ENCODE data around the gene ABCA7. TPM values are rescaled to one million over a fixed set of nuclear protein-coding genes. Genes with fewer than 3 reads are reported as not detected.
"Not testable (repeated sequence)": the region's sequence is repeated elsewhere in the genome, so short reads cannot be mapped to it uniquely, and the experiment has no call there.

Gene ABCA7
- total RNA-seq, 1 donor from 2014 or later, result 4.8 TPM

DNA sequence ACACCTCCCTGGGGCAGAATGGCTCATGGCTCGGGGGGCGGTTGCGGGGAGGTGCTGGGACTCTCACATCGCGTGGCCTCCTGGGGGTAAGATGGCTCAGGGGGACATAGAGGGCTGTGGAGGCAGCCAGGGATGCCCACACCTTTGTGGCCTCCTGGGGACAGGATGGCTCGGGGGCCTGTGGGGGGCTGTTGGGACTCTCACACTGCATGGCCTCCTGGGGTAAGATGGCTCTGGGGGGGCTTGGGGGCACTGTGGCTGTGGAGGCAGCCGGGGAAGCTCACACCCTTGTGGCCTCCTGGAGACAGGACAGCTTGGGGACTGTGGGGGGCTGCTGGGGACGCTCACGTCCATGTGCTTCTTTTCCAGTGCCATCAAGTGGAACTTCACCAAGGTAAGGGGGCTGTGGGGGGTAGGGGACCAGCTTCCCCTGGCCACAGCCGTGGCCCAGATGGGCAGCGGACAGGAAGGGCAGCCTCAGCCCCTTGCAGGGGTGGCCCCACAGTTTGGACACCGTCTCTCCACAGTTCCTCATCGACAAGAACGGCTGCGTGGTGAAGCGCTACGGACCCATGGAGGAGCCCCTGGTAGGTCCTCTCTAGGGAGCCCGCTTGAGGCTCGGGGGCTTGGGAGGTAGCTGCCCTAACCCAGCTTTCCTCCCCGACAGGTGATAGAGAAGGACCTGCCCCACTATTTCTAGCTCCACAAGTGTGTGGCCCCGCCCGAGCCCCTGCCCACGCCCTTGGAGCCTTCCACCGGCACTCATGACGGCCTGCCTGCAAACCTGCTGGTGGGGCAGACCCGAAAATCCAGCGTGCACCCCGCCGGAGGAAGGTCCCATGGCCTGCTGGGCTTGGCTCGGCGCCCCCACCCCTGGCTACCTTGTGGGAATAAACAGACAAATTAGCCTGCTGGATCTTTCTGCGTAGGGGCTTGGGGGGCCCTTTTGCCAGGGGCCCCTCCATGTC is 66.2 kb downstream of the ABCA7 start:
- no peak for DNase-seq

DNA sequence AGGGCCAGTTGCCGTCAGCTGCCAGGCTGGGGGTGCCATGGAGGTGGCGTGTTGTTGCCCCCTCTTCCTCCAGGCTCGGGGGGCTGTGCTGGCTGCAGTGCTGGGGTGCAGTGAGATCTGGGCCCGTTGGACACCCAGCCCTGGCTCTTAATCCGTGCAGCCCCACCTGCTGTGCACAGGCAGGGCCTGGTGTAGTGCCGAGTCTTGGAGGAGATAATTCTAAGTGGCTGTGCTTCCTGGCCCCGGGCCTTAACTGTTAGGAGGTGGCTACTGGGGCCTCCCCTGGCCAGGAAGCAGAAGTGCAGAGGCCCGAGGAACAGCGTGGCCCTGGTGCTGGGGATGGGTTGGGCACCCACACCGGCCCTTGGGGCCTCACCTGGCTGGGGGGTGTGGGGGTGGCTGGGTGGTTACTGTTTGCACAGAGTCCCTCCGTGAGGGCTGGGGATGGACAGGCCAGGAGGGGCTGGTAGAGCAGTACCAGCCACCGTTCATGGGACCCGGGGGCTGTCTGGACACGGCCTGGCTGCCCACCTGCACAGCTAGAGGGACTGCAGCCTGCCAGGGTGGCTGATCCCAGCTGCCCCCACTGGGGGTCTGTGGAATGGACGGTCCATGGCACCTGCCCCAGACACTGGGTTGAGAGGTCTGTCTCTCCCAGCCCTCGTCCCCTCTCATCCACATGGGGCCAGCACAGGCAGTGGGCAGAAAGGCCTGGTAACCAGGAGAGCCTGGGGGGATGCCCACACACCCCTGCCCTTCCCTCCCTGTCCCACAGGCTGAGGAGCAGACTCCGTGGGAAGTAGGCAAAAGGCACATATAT is 67.1 kb downstream of the ABCA7 start:
- no peak for DNase-seq

DNA sequence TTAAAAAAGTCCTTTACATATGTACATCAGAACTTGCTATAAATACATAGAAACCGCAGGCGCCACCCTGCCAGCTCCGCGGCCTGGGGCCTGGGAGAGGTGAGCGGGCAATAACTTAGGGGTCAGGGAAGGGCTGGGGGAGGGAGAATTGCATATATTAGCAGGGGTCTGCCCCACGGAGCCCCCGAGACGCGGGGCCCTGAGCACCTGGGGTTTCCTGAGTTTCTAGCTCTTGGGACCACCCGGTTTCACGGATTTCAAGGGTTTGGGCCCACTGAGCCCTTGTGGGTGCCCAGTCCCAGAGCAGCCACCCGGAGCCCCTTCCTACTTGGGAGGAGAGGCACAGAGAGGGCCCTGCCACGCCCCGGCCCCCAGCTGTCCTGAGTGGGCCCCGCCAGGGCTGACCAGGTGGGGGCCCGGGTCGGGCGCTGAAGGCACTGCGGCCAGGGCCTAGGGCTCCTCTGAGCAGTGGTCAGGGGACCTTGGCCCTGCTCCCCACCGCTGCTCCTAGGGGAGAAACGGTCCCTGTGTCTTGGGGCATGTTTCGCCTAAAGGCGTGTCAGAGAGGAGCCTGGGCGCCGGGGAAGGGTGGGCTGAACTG is 67.9 kb downstream of the ABCA7 start:
- DNase-seq, result no peak

DNA sequence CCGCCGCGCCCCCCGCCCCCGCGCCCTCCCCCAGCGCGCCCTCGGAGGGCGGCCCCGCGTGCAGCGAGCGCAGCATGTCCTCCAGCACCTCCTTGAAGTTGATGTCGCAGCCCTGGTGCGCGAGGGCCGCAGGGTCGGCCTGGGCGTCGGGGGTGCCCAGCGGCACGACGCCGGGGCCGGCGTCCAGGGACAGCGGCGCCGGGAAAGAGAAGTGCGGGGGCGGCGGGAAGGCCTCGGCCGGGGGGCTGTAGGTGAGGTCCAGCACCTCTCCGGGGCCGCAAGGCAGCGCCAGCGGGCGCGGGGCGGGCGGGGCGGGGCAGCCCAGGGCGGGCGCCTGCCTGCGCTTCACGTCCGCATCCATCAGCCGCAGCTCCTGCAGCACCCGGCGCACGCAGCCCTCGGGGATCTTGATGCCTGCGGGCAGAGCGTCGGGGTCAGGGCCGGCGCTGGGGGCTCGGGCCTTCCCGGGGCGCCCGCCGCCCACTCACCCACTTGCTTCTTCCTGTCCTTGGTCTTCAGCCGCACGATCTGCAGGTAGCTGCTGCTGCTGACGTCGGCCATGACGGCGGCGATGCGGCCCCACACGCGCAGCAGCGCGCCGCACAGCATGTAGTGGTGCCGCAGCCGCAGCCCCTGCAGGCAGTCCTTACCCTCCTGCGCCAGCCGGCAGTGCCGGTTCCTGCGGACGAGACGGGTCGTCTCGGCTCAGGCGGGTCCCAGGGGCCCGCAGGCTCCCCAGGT is 68.6 kb downstream of the ABCA7 start:
- DNase-seq, result no peak

GRCh38 chr19:1109032-1109551 is 69.2 kb downstream of the ABCA7 start:
- no peak for DNase-seq

- DNase-seq, result no peak
Observed at GRCh38 chr19:1109697-1110671, 70.1 kb downstream of the ABCA7 start.

DNA sequence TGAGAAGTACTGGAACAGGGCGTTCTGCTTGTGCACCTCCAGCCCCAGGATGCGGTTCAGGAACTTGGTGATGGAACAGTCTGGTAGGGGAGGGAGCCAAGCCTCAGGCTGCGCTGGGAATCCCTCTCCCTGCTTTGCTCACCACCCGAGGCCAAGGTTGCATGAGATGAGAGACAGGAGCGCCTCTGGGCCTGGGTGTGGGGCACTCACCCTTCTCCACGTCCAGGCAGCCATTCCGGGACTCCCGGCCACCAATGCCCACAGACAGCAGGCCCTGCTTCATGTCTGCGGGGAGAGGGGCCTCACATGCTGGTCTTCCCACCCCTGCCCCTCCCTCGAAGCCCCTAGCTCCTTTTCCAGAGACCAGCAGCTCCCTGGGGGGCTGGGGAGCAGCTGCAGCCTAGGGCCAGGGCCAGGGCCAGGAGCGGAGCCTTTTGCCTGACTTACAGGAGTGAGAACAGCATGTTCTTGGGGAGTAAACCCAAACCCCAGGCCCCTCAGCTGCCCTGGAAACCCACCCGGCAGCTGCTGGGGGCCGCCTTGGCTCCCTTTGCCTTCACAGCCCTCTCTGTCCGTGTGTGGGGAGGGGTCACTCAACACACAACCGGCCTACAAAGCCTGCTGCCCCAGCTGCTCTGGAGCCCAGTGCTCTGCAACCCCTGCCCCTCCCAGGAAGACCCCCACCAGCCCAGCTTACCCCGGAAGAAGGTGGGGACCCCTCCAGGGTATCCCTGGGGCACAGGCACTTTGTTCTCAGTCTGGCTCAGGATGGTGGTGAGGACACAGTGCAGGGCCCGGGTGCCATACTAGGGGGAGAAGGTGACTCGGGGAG is 71.1 kb downstream of the ABCA7 start:
- no peak for DNase-seq

GRCh38 chr19:1111641-1112267 is 71.8 kb downstream of the ABCA7 start:
- no peak for DNase-seq

DNA sequence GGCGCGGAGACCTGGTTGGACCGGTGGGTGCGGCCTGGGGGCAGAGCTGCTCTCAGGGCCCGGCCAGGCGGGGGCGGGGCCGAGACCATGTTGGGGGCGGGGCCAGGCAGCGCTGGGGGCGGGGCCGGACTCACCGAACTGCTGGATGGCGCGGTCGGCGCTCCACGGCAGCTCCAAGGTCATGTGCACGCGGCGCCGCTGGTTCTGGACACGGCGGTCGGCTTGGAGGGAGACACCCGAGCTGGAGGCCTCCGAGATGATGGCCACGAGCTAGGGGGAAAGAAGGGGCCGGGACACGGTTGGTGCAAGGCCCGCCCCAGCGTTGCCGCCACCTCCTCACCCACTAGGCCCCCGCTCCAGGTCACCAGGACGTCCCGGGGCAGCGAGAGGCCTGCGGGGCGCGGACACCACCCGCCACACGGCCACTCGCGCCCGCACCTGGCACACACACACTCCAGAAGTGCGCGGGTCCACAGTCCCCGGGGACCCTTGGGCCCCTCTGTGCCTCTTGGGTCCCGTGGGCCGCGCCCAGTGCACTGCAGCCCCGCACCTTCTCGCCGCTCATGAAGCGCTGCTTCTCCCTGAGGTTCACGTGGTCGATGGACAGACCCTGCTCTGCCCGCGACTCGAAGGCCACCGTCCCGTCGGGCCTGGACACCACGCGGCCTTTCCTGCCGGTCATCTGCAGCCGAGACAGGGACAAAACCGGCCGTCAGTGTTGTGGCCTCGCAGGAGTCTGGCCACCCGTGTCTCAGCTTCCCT is 72.5 kb downstream of the ABCA7 start:
- DNase-seq, result no peak

DNA sequence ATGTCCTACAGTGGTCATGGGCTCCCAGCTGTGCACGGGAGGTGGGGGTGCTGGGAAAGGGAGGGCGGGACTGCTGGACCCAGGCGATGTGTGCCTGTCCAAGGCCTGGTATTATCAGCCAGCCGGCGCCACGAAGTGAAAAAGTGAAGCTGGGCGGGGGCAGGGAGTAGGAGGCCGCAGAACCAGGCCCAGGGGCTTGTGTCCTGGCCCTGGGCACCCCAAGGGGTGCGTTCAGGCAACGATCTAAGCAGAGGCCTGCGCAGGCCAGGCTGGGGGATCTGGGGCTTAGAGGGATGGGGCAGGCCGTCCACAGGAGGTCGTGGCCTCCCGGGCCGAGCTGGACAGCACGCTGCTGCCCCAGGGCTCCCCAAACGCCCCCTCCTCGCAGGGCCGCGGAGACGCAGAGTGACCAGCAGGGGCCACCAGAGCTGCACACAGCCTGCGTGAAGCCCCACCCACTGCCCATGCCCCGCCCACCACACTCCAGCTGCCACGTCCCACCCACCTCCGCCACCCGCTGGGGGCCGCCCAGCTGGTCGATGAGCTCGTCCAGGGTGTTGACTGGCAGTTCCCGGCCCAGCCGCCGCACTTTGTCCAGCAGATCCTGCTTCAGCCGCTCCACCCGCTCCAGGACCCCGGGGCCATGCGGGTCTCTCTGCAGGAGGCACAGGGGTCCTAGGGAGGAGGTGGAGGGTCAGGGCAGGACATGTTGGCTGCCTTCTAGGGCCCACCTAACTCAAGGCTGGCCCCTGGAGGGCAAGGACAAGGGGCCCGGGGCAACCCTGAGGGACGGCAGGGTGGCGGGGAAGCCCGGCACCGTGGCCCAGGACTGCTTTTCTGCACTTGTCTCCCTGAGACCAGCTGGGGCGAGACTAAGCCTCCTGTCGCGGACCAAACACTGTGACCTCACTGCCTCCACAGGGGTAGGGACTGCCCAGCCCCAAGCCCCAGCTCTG is 73.4 kb downstream of the ABCA7 start:
- peak; percentile 80 for DNase-seq

GRCh38 chr19:1113986-1114483 is 74.1 kb downstream of the ABCA7 start:
- DNase-seq, result no peak

- not testable (repeated sequence) for DNase-seq
Observed at GRCh38 chr19:1114728-1115127, 74.8 kb downstream of the ABCA7 start.
